GM20000 (cell line): Measurements from ENCODE around the gene RAD51C.
"Not testable (repeated sequence)": the region's sequence is repeated elsewhere in the genome, so short reads cannot be mapped to it uniquely, and the experiment has no call there.

Experiments used
- DNase-seq: peaks from one replicate; pipeline ENCODE4 v3.0.0; 2012; ENCODE audit warnings: low spot score
- TF ChIP-seq, protein P1 (sequence below): IDR thresholded peaks from 2 replicates; pipeline ENCODE4 v1.5.1; 2012; ENCODE audit warnings: mild to moderate bottlenecking, control low read depth; ENCODE audit errors: extremely low read depth, missing control alignments

The RAD51C gene

DNA sequence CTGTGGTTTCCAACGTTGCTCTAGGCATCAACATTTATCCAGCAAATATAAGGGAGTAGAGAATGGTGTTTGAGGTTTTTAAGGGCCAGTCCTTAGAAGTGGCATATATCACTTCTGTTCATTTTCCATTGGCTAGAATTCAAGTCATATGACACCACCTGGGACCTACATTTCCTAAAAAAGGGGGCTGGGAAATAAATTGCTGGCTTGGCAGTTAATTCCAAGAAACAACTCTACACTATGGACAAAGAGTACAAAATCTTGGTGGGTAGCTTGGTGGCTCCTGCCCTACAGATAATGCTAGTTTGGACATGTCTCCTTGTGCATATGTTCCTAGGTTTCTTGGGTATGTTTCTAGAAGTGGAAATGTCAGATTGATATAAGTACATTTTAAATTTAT, 70.9 kb downstream of the RAD51C start:
- DNase-seq = no peak
- TF ChIP-seq, protein P1, sequence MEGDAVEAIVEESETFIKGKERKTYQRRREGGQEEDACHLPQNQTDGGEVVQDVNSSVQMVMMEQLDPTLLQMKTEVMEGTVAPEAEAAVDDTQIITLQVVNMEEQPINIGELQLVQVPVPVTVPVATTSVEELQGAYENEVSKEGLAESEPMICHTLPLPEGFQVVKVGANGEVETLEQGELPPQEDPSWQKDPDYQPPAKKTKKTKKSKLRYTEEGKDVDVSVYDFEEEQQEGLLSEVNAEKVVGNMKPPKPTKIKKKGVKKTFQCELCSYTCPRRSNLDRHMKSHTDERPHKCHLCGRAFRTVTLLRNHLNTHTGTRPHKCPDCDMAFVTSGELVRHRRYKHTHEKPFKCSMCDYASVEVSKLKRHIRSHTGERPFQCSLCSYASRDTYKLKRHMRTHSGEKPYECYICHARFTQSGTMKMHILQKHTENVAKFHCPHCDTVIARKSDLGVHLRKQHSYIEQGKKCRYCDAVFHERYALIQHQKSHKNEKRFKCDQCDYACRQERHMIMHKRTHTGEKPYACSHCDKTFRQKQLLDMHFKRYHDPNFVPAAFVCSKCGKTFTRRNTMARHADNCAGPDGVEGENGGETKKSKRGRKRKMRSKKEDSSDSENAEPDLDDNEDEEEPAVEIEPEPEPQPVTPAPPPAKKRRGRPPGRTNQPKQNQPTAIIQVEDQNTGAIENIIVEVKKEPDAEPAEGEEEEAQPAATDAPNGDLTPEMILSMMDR = no peak

DNA sequence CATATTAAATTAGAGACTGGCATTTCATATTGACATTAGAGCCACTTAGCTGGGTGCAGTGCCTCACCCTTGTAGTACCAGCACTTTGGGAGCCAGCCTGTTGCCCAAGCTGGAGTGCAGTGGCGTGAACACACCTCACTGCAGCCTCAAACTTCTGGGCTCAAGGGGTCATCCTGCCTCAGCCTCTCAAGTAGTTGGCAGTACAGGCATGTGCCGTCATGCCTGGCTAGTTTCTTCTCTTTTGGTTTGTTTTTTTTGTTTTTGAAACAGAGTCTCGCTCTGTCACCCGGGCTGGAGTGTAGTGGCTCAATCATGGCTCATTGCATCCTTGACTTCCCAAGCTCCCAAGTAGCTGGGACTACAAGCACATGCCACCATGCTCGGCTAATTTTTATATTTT, 72.0 kb downstream of the RAD51C start:
- TF ChIP-seq, protein P1 = no peak
- no peak for DNase-seq

DNA sequence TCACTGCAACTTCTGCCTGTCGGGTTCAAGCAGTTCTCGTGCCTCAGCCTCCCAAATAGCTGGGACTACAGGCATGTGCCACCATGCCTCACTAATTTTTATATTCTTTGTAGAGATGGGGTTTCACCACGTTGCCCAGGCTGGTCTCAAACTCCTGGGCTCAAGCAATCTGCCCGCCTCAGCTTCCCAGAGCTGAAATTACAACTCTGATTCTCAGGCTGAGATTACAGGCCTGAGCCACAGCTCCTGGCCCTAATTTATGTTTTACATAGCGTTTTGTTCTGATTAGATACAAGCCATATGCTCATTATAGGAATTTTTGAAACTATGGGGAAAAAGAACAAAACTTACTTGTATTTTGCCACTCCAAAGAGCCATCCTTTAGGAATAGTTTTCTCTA, 86.1 kb downstream of the RAD51C start:
- not testable (repeated sequence) for DNase-seq

DNA sequence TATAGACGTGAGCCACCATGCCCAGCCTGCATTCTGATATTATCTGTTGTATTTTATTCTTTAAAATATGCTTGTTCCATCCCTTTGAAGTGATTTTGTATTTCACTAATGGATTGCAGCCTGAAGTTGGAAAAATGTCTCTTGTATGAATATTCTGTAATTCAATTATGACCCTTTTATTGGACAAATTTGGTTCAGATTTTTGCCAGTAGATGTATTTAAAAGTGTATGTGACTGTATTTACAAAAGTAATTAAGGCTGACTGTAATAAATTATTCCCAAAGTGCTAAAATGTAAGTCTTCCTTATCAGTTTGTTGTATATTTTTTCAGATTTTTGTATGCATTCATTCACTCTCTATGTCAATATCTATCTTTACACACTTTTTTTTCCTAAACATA, 87.0 kb downstream of the RAD51C start:
- no peak for DNase-seq
- TF ChIP-seq, protein P1 = no peak

DNA sequence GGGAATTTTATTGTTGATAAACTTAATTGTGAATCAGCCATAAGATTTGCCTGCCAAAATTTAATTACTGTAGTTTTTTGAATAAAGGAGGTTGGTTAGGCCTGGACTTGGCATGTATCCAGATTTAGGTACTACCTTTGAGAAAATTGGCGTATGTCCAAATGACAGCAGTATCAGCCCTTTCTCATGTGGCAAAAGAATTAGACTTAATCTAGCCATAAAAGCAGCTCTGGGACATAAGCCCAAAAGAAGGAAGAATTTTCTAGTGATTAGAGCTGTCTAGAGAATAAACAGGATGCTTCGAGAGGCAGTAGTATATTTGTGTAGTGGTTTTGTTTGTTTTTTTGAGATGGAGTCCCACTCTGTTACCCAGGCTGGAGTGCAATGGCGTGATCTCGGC, 91.0 kb downstream of the RAD51C start:
- TF ChIP-seq, protein P1 = no peak
- DNase-seq = no peak

DNA sequence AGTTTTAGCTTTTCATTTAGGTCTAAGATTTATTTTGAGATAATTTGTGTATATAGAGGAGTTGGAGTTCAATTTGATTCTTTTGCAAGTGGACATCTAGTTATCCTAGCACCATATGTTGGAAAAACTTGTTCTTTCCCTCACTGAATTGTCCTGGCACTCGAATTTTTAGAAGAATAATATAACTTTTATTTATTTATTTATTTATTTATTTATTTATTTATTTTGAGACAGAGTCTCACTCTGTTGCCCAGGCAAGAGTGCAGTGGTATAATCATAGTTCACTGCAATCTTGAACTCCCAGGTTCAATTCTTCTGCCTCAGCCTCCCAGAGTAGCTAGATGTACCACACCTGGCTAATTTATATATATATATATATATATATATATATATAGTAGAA, 92.7 kb downstream of the RAD51C start:
- no peak for DNase-seq
- TF ChIP-seq, protein P1 = no peak
